22Rv1 (cell line): ENCODE results near the gene GFRA4.

Source experiments
- ZFX ChIP-seq: fragments of 450-650 bp; IDR thresholded peaks from 2 replicates; pipeline ENCODE4 v1.6.1; 2017; ENCODE audit warnings: antibody characterized with exemption, borderline replicate concordance
- TF ChIP-seq, protein P1 (sequence below): fragments of 450-650 bp; IDR thresholded peaks from 2 replicates; pipeline ENCODE4 v1.5.1; 2017; ENCODE audit warnings: mild to moderate bottlenecking

DNA sequence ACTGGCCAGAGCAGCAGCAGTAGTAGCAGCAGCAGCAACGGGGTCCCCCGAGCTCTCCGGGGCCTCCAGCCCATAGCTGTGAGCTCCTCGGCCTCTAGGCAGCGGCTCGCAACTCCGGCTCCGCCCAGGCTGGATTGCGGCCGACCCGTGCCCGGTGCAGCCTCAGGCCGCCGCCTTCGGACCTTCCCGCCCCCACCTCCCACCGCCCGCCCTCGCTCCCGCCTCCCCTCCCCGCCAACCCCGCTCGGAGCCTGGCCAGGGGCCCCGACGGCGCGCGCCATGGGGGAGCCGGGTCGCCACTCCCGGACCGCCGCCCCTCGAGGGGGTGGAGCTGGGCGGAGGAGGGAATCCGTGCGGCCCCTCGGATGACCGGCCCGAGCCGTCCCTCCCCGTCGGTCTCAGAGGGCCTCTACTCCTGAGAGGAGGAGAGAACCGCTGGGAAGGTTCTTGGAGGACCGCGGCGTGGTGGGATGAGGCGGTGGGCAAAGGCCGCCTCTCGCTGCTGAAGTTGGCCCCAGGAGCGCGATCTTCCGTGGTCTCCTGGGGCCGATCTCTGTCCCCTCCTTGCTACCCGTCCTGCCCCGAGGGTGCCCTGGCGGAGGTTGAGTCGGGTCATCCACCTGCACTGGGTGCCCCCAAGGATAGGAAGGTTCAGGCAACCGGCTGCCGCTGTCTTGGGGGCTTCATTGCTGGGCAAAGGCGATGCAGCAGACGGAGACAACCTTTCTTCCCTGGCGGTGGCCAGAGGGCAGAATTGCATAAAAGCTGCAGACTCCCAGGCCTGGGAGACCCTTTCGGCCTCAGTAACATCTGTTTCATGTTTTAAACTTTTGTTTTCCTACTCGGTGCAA, 19.0 kb upstream of the GFRA4 start, which contains the start of gene ADAM33:
- TF ChIP-seq, protein P1, sequence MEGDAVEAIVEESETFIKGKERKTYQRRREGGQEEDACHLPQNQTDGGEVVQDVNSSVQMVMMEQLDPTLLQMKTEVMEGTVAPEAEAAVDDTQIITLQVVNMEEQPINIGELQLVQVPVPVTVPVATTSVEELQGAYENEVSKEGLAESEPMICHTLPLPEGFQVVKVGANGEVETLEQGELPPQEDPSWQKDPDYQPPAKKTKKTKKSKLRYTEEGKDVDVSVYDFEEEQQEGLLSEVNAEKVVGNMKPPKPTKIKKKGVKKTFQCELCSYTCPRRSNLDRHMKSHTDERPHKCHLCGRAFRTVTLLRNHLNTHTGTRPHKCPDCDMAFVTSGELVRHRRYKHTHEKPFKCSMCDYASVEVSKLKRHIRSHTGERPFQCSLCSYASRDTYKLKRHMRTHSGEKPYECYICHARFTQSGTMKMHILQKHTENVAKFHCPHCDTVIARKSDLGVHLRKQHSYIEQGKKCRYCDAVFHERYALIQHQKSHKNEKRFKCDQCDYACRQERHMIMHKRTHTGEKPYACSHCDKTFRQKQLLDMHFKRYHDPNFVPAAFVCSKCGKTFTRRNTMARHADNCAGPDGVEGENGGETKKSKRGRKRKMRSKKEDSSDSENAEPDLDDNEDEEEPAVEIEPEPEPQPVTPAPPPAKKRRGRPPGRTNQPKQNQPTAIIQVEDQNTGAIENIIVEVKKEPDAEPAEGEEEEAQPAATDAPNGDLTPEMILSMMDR: no peak
- TF ChIP-seq ZFX: no peak
